ENCODE data around the gene GFAP.

GFAP gene

DNA sequence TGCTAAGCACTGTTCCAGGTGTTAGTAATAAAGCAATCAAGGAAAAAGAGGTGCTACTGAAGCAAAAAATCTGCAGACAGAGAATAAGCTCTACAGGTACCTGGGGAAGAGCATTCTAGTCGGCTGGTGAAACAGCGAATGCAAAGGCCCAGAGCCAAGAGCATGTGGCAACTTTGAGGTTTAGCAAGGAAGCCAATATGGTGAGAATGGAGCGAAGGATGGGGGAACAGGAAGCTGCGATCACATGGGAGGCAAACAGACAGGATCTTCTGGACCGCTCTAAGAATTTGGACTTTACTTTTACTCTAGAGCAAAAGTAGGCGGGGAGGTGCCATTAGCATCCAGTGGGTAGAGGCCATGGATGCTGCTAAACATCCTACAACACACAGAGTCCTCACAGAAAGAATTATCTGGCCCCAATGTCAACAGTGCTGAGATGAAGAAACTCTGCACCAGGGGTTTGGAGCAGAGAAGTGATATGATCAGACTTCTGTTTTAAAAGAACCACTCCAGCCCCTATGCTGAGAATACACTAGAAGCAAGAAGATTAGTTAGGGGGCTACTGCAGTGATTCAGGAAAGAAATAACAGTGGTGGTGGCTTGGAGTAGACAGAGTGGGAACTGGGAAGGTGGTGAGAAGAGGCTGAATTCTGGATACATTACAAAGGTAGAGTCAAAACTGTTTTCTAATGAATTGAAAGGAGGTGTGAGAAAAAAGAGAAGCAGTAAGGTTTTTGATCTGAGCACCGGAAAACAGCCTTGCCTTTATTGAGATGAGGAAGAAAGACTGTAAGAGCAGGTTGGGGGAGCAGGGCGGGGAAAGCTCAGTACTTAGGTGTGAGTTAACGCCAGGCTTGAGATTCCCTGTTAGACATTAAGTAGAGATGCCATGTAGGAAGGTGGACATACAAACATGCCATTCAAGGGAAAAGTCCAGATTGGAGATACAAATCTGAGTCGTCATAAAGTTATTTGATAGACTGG lies 27.0 kb downstream of the GFAP start:
- TF ChIP-seq ZNF19 (tag by site-specific recombination; IDR thresholded peaks at IDR 0.05; ENCODE audit: low read depth) (no peak), ZFHX2 (tag by site-specific recombination; conservative IDR thresholded peaks at IDR 0.05) (no peak), ZNF791 (tag by site-specific recombination; IDR thresholded peaks at IDR 0.05) (no peak), ZSCAN18 (tag by site-specific recombination; IDR thresholded peaks at IDR 0.05) (no peak), PRDM2 (tag by site-specific recombination; IDR thresholded peaks at IDR 0.05; ENCODE audit: borderline replicate concordance) (no peak), ZNF623 (tag by site-specific recombination; IDR thresholded peaks at IDR 0.05) (0 out of 2 replicates have a peak, but pooled peaks have one; percentile 32)
- 0 out of 2 replicates have a peak overlapping the region, but pooled peaks have one; percentile 1 for H3K27ac ChIP-seq (ENCODE audit: extremely low read depth, low read depth, low read length)
- no peaks in the 10 kb centered on the region for H3K4me1 ChIP-seq (ENCODE audit: control insufficient read depth, insufficient read depth, low read length)
- no peaks in the 10 kb centered on the region for H3K9me3 ChIP-seq (ENCODE audit: control insufficient read depth, insufficient read depth, low read depth, low read length)
- H3K36me3 ChIP-seq (ENCODE audit: control insufficient read depth in 2 of 2, insufficient read depth in 1 of 2, low read length in 2 of 2): peaks cover 50 to 90% of the 10 kb centered on the region in 2 experiments
- no peak overlapping the region for H3K4me3 ChIP-seq (ENCODE audit: low read depth, low read length)
- ChIA-PET POLR2A (no interaction called here), CTCF (interaction anchor here (0.6 to 1.0 kb wide), 4 partner anchors 9 to 134 kb away, joined by 3 to 5 read pairs (median 4); no protein-coding TSS in a partner anchor)

GRCh38 chr17:44887016-44887415 lies 28.3 kb downstream of the GFAP start:
- H3K4me1 ChIP-seq (ENCODE audit: control insufficient read depth, insufficient read depth, low read length): no peaks in the 10 kb centered on the region
- POLR2A ChIA-PET: no interaction called here
- H3K4me3 ChIP-seq (ENCODE audit: low read depth, low read length): no peak overlapping the region
- TF ChIP-seq PRDM1 (tag by site-specific recombination; IDR thresholded peaks at IDR 0.05): 0 out of 2 replicates have a peak, but pooled peaks have one; percentile 14
- TF ChIP-seq ZNF561 (tag by site-specific recombination; IDR thresholded peaks at IDR 0.05; ENCODE audit: borderline replicate concordance): no peak
- TF ChIP-seq, protein P1, sequence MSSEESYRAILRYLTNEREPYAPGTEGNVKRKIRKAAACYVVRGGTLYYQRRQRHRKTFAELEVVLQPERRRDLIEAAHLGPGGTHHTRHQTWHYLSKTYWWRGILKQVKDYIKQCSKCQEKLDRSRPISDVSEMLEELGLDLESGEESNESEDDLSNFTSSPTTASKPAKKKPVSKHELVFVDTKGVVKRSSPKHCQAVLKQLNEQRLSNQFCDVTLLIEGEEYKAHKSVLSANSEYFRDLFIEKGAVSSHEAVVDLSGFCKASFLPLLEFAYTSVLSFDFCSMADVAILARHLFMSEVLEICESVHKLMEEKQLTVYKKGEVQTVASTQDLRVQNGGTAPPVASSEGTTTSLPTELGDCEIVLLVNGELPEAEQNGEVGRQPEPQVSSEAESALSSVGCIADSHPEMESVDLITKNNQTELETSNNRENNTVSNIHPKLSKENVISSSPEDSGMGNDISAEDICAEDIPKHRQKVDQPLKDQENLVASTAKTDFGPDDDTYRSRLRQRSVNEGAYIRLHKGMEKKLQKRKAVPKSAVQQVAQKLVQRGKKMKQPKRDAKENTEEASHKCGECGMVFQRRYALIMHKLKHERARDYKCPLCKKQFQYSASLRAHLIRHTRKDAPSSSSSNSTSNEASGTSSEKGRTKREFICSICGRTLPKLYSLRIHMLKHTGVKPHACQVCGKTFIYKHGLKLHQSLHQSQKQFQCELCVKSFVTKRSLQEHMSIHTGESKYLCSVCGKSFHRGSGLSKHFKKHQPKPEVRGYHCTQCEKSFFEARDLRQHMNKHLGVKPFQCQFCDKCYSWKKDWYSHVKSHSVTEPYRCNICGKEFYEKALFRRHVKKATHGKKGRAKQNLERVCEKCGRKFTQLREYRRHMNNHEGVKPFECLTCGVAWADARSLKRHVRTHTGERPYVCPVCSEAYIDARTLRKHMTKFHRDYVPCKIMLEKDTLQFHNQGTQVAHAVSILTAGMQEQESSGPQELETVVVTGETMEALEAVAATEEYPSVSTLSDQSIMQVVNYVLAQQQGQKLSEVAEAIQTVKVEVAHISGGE (tag by site-specific recombination; conservative IDR thresholded peaks at IDR 0.05; ENCODE audit: low read depth): no peak
- TF ChIP-seq ZNF10 (tag by site-specific recombination; IDR thresholded peaks at IDR 0.05): no peak
- no peaks in the 10 kb centered on the region for H3K9me3 ChIP-seq (ENCODE audit: control insufficient read depth, insufficient read depth, low read depth, low read length)
- H3K36me3 ChIP-seq (ENCODE audit: control insufficient read depth in 2 of 2, insufficient read depth in 1 of 2, low read length in 2 of 2): peaks cover 50 to 90% of the 10 kb centered on the region in 2 experiments
- CTCF ChIA-PET: interaction anchor here (0.6 kb wide), 1 partner anchor 109 kb away, joined by 3 read pairs; no protein-coding TSS in a partner anchor
- H3K27ac ChIP-seq (ENCODE audit: extremely low read depth, low read depth, low read length): no peak overlapping the region

Measured in HEK293 (cell line).